Activated CD8-positive, alpha-beta memory T cell treated with anti-CD3 and anti-CD28 coated beads for 36 hours (primary cell): Measurements from ENCODE around the gene SNX10. TPM values are rescaled to one million over a fixed set of nuclear protein-coding genes. Genes with fewer than 3 reads are reported as not detected.

Experiments
- CTCF ChIA-PET: fragments of 350-600 bp; sonication (Branson Sonifier 250); formaldehyde crosslinking; loops from one replicate; lab custom pipeline; 2021; ENCODE audit warnings: antibody characterized with exemption; lab: Charles Lee
- POLR2A ChIA-PET: fragments of 350-600 bp; sonication (Branson Sonifier 250); formaldehyde crosslinking; loops from one replicate; lab custom pipeline; 2021; ENCODE audit warnings: antibody characterized with exemption; lab: Charles Lee
- total RNA-seq, 2 experiments: library from RNA; stranded (reverse); gene quantifications; one replicate each; pipeline ENCODE4 v1.2.3, GENCODE V29; 2021

The SNX10 gene
- total RNA-seq, 2 experiments from 2014 or later = 46.5 to 46.9 TPM

DNA sequence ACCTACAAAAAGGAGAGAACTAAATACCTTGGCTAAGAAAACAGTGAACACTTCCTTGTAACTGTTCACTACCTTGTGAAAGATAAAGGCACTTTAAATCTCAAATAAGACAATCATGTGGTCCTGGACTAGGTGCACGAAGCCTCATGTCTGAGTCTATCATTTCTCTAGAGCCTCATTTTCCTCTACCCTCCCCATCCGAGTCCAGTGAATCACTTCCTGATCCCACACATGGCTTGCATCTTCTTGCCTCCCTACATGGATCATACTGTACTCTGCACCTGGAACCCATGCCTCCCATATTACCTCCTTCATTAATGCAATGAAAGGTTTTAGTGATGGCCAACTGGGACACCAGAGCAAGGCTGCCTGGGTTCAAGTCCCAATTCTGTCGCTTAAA lies 34.5 kb downstream of the SNX10 start:
- CTCF ChIA-PET = no interaction called here

DNA sequence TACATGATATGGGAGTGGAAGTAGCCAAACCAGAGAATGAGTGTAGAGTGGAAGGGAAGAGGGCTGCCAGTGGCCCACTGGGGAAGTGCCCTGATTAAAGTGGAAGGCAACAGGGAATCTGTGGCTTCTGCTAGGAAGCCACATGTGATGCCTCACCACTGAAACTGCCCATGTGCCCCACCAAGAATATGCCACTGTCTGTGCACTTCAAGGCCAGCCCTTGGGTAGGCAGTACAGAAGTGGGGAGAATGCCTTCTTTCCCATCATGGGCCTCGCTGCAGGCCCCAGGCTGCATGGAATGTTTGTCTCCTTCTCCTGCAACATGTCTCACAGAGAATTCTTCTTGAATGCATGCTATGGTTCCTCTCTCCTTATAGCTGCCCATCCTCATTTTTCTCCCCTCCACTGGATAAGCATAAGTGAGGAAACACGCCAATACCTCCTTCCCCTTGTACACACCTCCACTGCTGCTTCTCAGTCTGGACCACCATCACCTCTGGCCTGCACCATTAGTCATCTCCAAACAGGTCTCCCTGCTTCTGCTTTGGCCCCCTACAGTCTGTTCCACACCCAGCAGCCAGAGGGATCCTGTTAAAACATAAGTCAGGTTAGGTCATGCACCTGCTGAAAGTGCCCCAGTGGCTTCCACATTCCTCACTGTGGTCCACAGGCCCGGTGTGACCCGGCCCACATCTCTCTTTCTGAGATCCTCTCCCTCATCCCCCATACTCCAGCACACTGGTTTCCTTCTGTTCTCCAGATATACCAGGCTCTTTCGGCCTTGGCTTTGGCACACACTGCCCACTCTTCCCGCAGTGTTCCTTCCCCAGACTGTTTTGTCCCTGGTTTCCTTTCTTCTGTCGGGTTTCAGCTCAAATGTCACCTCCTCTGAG lies 37.1 kb downstream of the SNX10 start:
- ChIA-PET CTCF (interaction anchor here (1.1 kb wide), 1 partner anchor 20 kb away, joined by 3 read pairs; no protein-coding TSS in a partner anchor), POLR2A (no interaction called here)

More for the DNA sequence above, 34.5 kb downstream of the SNX10 start:
- POLR2A ChIA-PET = no interaction called here

DNA sequence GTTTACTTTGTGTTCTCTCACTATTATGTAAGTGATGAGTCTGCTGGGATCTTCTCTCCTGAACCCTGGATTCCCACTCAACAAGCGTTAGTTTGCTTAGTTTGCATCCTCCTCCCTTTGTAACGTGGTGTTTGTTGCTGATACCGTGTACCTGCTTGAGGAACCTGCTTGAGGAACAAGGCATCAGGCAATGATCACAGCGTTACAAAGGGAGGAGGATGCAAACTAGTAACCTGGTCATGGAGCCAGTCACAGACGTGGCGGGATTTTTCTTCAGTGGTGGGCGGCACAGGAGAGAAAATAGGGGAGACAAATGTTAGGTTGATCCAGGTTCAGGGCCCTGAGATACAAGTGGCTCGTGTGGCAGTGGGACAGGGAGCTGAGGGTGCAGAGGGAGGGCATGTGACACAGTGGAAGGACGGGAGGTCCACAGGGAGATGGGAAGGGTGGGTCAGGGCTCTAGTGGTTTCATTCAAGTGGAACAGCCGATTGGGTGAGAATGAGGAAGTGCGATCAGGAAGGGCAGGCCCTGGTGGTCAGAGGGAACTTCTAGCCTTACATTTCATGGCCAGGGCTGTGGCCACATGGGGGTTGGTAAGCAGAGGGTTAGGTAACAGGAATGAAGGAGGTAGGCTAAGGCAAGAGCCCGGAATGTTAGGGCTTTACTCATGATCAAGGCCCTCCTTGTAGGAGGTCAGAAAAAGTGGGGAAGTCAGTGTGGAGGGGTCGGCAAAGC lies 38.0 kb downstream of the SNX10 start:
- ChIA-PET POLR2A (no interaction called here), CTCF (interaction anchor here (1.1 kb wide), 1 partner anchor 21 kb away, joined by 3 read pairs; no protein-coding TSS in a partner anchor)

DNA sequence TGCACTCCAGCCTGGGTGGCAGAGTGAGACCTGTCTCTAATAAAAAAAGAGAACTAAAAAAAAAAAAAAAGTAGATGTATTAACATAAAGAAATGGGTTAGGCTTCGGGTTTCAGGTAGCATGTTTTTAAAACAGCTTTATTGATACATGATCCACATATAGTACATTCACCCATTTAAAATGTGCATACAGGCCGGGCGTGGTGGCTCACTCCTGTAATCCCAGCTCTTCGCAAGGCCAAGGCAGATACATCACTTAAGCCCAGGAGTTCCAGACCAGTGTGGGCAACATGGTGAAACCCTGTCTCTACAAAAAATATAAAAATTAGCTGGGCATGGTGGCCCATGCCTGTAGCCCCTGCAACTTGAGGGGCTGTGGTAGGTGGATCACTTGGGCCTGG lies 39.5 kb downstream of the SNX10 start:
- ChIA-PET POLR2A (interaction anchor here (0.7 to 0.9 kb wide), 2 partner anchors 37 to 1377 kb away, joined by 3 to 5 read pairs; no protein-coding TSS in a partner anchor), CTCF (no interaction called here)

DNA sequence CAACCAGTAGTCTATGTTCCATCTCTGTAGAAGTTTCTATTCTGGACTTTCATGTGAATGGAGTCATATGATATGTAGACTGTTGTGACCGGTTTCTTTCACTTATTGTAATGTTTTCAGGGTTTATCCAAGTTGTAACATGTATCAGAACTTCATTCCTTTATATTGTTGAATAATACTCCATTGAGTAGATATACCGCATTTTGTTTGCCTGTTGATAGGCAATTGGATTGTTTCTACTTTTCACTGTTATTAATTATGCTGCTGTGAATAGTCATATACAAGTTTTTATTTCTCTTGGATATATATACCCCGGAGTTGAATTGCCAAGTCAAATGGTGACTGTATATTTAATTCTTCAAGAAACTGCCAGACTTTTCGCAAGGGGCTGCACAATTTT lies 40.1 kb downstream of the SNX10 start:
- CTCF ChIA-PET = no interaction called here
- POLR2A ChIA-PET = interaction anchor here (0.9 kb wide), 1 partner anchor 38 kb away, joined by 3 read pairs; no protein-coding TSS in a partner anchor

DNA sequence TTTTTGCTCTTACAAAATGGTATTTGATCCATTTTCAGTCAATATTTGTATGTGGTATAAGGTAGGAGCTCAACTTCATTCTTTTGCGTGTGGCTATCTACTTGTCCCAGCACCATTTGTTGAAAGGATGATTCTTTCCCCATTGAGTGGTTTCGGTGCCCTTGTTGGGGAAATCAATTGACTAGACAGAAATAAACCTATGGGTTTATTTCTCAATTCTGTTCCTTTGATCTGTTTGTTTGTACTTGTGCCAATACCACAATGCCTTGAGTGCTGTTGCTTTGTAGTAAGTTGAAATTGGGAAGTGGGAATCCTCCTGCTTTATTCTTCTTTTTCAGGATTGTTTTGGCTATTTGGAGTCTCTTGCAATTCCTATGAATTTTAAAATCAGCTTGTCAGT lies 41.0 kb downstream of the SNX10 start:
- POLR2A ChIA-PET = no interaction called here
- CTCF ChIA-PET = no interaction called here

DNA sequence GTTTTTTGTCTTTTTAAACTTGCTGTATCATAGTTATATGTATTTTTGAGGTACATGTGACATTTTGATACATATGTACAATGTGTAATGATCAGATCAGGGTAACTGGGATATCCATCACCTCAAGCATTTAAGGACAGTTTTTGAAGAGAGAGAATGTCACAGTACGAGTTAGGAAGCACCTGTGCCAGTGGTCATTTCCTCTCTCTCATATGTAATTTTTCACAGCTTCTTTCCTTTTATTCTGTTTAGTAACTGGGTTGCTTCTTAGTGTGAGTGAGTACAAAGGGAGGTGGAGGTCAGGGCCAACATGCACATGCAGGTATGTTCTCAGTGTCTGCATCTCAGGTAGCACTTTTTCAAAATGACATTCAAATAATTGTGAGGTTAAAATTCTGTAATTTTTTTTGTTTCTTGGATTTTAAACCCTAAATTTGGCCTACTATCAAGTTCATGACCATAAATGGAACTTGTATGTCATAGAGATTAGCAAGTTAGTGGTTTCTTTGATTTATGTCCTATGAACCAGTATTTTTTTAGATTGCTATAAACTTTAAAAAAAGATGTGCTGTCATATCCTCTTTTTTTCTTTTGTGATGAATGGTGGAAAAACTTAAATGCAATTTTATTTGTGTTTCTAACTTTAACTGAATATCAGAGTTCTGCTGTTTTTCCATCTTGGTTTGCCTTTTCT lies 42.7 kb downstream of the SNX10 start:
- ChIA-PET POLR2A (no interaction called here), CTCF (interaction anchor here (0.5 kb wide), 1 partner anchor 86 kb away, joined by 3 read pairs; no protein-coding TSS in a partner anchor)

DNA sequence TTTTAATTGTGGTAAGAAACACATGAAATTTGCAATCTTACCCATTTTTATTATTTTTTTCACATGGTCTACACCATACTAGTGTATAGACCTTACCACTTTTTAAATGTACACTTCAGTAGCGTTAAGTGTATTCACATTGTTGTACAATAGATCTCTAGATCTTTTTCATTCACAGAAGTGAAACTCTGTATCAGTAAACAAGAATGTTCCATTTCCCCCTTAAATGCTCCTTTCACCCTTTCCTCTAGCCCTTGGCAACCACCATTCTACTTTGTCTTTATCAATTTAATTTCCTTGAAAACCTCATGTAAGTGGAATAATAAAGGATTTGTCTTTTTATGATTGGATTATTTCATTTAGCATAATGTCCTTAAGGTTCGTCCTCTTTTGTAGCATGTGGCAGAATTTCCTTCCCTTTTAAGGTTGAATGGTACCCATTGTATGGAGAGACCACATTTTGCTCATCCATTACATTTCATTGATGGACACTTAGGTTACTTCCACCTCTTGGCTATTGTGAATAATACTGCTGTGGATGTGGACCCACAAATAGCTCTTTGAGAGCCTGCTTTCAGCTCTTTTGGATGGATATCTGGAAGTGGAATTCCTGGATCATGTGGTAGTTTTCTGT lies 45.7 kb downstream of the SNX10 start:
- POLR2A ChIA-PET = no interaction called here
- CTCF ChIA-PET = interaction anchor here (0.7 kb wide), 2 partner anchors 46 to 1529 kb away, joined by 4 to 6 read pairs; partner anchors contain the start of gene SNX10

DNA sequence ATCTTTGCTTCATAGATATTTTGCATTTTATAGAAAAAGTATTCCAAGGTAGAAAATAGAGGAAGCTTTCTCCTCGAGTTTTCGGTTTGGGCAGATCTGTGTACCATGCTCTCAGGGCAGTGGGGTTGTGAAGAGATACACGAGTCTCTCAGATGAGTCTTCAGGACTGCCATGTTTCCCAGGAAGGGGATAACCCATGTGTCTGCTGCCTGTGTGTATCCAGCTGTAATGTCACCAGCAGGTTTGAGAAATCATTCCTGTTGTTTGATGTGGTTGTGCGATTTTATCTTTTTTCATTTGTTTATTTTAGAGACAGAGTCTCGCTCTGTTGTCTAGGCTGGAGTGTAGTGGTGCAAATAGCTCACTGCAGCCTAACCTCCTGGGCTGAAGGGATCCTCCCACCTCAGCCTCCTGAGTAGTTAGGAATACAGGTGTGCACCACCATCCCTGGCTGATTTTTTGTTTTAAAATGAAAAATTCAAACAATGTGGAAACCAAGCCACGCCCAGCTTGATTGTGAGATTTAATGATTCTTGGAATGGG lies 48.9 kb downstream of the SNX10 start:
- CTCF ChIA-PET = no interaction called here

DNA sequence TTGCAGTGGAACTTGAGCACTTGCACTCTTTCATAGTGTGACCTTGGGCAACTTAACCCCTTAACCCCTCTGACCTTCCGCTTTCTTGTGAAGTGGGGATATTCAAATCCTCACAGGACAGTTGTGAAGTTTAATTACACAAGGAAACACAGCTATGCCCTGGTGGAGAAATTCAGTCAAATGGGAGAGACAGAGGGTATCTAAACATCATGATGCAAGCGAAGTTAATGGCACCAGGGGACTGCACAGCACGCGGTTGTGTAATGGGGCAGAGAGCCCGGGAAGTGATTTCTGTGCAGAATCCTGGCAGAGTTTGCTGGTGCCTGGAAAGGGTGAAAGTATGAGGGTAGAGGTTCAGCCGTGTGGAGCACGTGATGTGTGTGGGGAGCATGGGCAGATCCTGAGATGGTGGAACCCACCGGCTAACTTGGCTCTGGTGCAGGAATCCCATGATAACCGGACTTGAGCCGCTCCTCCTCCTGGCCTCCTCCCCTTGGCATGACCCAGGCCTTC lies 51.7 kb downstream of the SNX10 start:
- CTCF ChIA-PET = no interaction called here
- POLR2A ChIA-PET = no interaction called here

More for the DNA sequence above, 48.9 kb downstream of the SNX10 start:
- POLR2A ChIA-PET = no interaction called here

DNA sequence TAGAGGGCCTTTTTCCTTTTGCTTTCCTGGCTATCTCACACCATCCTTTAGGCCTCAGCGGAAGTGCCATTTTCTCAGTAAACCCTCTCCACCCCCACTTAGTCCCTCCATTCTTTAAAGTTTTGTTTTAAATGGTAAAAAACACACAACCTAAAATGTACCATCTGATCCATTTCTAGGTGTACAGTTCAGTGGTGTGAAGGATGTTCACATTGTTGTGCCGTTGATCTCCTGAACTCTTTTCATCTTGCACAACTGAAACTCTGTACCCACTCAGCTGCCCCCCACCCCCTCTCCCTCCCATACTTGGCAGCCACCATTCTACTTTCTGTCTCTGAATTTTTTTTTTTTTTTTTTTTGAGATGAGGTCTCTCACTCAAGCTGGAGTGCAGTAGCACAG lies 52.2 kb downstream of the SNX10 start:
- ChIA-PET POLR2A (no interaction called here), CTCF (interaction anchor here (0.7 kb wide), 1 partner anchor 339 kb away, joined by 4 read pairs; no protein-coding TSS in a partner anchor)

DNA sequence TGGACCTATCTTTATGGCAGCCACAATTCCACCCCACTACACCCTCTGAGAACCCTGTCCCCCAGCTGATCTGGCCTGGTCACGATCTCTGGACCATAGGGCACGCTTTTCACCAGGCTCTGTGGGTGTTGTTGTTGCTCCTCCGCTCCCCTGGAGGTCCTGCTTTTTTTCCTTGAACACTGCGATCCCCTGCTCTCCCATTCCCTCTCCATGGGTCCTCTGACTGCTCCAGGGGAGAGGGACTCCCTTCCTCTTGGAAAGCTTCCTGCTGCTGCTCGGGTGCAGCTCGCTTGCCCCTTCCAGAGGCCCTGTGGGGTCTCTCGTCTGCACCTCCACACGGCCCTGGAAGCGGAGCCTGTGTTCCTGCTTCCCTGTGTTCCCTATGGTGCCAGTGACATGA lies 53.5 kb downstream of the SNX10 start:
- ChIA-PET CTCF (no interaction called here), POLR2A (no interaction called here)

DNA sequence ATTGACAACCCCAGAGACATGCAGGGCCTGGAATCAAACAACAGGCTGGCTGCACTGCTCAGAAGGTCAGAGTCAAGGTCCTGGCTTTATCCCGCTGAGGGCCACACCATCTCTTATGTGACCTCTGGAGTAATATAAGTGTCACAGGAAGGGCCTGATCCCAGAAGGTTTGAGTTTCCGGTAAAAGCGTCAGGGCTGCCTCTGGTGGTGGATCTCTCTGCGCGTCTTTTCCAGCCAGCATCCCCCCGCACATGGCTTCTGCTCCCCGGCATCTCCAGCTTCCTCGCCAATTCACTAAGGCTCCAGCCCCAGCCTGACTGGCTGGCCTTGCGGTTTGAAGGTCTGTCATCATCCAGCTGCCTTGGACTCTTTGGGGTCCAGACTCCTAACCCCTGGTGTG lies 54.2 kb downstream of the SNX10 start:
- ChIA-PET CTCF (no interaction called here), POLR2A (no interaction called here)

DNA sequence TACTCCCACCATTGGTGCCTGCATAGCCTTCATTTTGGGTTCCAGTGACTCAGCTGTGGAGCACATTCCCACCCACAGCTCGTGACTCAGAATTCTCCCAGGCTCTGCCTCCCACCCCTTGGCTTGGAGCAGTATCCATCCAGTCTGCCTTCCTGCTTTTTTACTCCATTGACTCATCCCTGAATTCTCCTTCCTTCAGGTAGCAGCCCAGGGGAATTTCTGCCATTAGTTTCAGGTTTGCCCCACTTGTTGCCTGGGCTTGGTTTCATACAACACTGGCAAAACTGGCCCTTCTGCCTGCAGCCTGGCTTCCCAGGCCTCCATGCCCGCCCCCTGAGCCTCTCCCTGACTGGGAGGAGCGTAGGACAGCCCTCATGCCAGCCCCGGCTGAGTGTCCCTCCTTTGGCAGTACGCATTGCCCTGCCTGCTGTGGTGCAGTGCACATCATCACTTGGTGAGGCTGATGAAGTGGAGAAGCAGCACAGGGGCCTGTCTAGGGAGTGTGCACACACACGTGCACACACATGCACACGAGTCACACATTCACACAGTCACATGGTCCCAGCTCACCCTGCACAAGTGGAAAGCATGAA lies 55.0 kb downstream of the SNX10 start:
- POLR2A ChIA-PET = no interaction called here
- CTCF ChIA-PET = interaction anchor here (1.3 kb wide), 1 partner anchor 136 kb away, joined by 3 read pairs; no protein-coding TSS in a partner anchor

DNA sequence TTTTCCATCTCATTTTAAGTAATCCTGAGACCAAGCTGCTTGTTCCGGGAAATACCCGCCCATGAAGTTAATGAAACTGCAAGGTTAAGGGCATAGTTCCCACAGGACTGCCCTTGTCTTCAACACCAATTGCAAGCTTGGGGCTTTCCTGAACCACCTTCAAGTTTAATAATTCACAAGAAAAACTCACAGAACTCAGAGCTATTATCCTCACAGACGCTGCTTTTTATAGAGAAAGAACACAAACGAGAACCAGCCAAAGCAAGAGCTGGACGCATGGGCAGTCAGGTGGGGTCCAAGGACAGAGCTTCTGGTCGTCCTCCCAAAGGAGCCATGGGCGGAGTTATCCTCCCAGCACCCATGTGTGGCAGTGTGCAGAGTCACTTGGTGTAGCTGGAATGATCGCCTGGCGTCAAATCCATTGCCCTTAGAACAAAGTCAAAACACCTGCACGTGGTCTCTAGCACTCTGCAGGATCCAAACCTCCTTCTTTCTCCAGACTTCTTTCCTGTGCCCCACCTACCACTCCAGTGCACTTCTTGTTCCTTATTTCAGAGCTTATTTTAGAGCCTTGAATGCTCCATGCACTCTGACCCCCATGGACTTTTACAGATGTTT lies 56.7 kb downstream of the SNX10 start:
- CTCF ChIA-PET = interaction anchor here (0.8 to 1.3 kb wide), 2 partner anchors 21 to 138 kb away, joined by 3 to 4 read pairs; no protein-coding TSS in a partner anchor

DNA sequence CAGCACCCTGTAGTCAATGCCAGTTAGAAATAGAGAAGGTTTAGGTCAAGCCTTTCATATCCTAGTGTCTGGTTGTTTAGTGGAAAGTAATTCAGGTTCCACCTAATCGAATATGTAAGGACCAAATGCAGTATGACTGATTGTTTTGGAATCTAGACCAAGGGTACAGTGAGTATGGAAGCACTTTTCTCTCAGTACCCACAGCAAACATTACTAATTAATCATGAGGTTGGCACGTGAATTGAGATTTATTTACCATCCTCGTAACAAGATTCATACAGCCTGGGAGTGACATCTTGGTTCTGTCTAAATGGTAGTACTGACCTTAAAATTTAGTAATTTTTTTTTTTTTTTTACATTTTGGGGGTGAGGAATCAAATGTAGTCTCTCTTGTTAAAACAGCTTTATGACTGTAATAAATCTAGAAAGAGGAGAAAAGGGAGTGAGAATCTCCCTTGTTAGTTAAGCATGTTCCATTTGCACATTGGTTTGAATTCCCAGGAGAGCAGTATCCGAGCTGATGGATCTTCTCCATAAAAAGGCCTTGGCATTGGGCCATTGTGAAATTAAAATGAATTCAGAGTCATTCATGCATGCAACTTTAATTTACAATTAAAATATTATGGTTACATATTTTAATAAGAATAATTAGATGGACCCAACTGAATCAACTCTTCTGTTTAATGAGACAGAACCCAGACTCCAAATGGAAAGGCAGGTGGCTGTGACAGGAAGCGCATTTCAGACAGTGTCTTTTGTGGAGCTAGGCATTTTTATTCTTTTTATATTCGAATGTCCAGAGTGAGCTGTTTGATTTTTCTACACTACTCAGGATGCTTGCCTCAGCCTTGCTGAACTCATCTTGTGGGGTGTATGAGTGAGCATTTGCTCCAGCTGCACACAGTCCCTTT lies 57.6 kb downstream of the SNX10 start:
- CTCF ChIA-PET = no interaction called here
- POLR2A ChIA-PET = no interaction called here

More for the DNA sequence above, 56.7 kb downstream of the SNX10 start:
- POLR2A ChIA-PET = no interaction called here
